ENCODE data around the gene IFNAR2.
A peak's percentile ranks its signal among the peaks of the same experiment; 100 is the strongest.

IFNAR2 gene

GRCh38 chr21:33208534-33208933 lies 21.2 kb upstream of the IFNAR2 start:
- Mint-ChIP-seq H3K27ac (no peak overlapping the region), H3K36me3 (ENCODE audit: low read depth) (no peaks in the 10 kb centered on the region), H3K9me3 (peaks cover 14% of the 10 kb centered on the region), H3K4me3 (no peak overlapping the region), H3K4me1 (peaks cover 32% of the 10 kb centered on the region), H3K27me3 (ENCODE audit: low read depth) (peaks cover 13% of the 10 kb centered on the region)
- TF ChIP-seq CTCF (IDR thresholded peaks at IDR 0.05; ENCODE audit: unreplicated experiment in 3 of 3), result no peak

DNA sequence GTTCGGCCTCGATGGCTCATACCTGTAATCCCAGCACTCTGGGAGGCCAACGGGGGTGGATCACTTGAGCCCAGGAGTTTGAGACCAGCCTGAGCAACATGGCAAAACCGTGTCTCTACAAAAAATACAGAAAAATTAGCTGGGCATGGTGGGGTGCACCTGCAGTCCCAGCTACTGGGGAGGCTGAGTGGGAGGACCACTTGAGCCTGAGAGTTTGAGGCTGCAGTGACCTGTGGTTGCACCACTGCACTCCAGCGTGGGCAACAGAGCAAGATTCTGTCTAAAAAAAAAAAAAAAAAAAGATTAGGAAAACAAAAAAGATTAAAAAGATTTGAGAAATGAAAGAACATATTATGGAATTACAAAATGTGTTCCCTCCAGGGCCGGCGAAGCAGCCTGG lies 18.4 kb upstream of the IFNAR2 start:
- H3K9me3 Mint-ChIP-seq, result peaks cover 14% of the 10 kb centered on the region
- no peaks in the 10 kb centered on the region for H3K36me3 Mint-ChIP-seq (ENCODE audit: low read depth)
- no peak overlapping the region for H3K27ac Mint-ChIP-seq
- no peak overlapping the region for H3K4me3 Mint-ChIP-seq
- no peak for TF ChIP-seq CTCF (IDR thresholded peaks at IDR 0.05; ENCODE audit: unreplicated experiment in 3 of 3)
- H3K4me1 Mint-ChIP-seq, result peaks cover 21% of the 10 kb centered on the region
- H3K27me3 Mint-ChIP-seq (ENCODE audit: low read depth), result peaks cover 13% of the 10 kb centered on the region

DNA sequence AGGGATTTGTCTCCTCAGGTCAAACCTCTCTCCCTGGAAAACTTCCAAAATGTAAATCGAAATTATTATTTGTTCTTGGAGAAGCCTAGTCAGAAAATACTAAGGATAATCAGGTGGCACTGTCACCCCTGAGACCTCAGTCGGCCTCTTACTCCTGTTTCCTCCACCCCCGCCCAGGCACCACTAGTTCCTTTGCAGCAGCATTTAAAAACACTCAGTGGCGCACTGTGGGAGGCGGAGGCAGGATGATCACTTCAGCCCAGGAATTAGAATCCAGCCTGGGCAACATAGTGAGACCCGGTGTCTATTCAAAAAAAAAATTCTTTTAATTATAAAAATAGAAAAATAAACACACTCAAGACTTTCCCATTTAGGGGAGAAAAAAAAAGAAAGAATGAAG lies 18.0 kb upstream of the IFNAR2 start:
- peaks cover 11% of the 10 kb centered on the region for H3K27me3 Mint-ChIP-seq (ENCODE audit: low read depth)
- peak overlapping the region; percentile 84 to 94 (median 92) for H3K27ac Mint-ChIP-seq
- peaks cover 12% of the 10 kb centered on the region for H3K9me3 Mint-ChIP-seq
- H3K4me3 Mint-ChIP-seq, result no peak overlapping the region
- TF ChIP-seq CTCF (IDR thresholded peaks at IDR 0.05; ENCODE audit: unreplicated experiment in 3 of 3), result no peak
- H3K36me3 Mint-ChIP-seq (ENCODE audit: low read depth), result no peaks in the 10 kb centered on the region
- H3K4me1 Mint-ChIP-seq, result peaks cover 21% of the 10 kb centered on the region

GRCh38 chr21:33212159-33212851 lies 17.4 kb upstream of the IFNAR2 start:
- H3K4me3 Mint-ChIP-seq, result peak overlapping the region; percentile 3 to 23 (median 20)

DNA sequence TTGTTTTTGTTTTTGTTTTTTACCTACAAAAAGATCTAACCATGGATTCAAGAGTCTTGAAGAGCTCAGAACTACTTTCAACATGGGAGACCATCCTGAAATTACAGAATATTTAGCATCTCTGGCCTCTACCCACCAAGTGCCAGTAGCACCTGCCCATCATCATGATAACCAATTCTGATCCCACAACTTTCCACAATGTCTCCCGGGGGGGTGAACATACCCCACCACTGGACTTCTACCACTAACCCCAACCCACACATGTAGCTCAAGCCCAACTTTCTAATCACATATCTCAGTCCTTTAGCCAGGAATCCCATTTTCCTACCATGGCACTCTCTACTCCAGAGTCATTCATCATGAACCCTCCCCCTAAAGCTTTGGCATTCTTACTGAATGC lies 15.7 kb upstream of the IFNAR2 start:
- TF ChIP-seq CTCF (IDR thresholded peaks at IDR 0.05; ENCODE audit: unreplicated experiment in 3 of 3), result no peak
- no peak overlapping the region for H3K4me3 Mint-ChIP-seq
- H3K27ac Mint-ChIP-seq, result no peak overlapping the region
- peaks cover 5% of the 10 kb centered on the region for H3K27me3 Mint-ChIP-seq (ENCODE audit: low read depth)
- H3K36me3 Mint-ChIP-seq (ENCODE audit: low read depth), result no peaks in the 10 kb centered on the region
- H3K4me1 Mint-ChIP-seq, result peaks cover 21% of the 10 kb centered on the region
- no peaks in the 10 kb centered on the region for H3K9me3 Mint-ChIP-seq

More at GRCh38 chr21:33212159-33212851, 17.4 kb upstream of the IFNAR2 start:
- Mint-ChIP-seq H3K27me3 (ENCODE audit: low read depth) (peaks cover 6% of the 10 kb centered on the region), H3K9me3 (peaks cover 10% of the 10 kb centered on the region), H3K36me3 (ENCODE audit: low read depth) (no peaks in the 10 kb centered on the region), H3K27ac (peak overlapping the region; percentile 84 to 94 (median 92)), H3K4me1 (peaks cover 21% of the 10 kb centered on the region)
- no peak for TF ChIP-seq CTCF (IDR thresholded peaks at IDR 0.05; ENCODE audit: unreplicated experiment in 3 of 3)

- peaks cover 18% of the 10 kb centered on the region for H3K9me3 Mint-ChIP-seq
- H3K27ac Mint-ChIP-seq, result no peak overlapping the region
- peaks cover 5% of the 10 kb centered on the region for H3K27me3 Mint-ChIP-seq (ENCODE audit: low read depth)
- no peak overlapping the region for H3K4me3 Mint-ChIP-seq
- H3K36me3 Mint-ChIP-seq (ENCODE audit: low read depth), result no peaks in the 10 kb centered on the region
- no peak for TF ChIP-seq CTCF (IDR thresholded peaks at IDR 0.05; ENCODE audit: unreplicated experiment in 3 of 3)
- peaks cover 18% of the 10 kb centered on the region for H3K4me1 Mint-ChIP-seq
Observed at GRCh38 chr21:33217138-33217520, 12.6 kb upstream of the IFNAR2 start.

Data from nephron (organoid).